GM12864 (cell line): ENCODE results near the gene MYO18A.

Experiments
- DNase-seq: peaks from one replicate; pipeline ENCODE4 v3.0.0-alpha.2; 2011; ENCODE audit warnings: low read depth
- H3K4me3 ChIP-seq: 2 replicates; pipeline ENCODE4 v1.5.1; 2011; ENCODE audit warnings: mild to moderate bottlenecking, low read depth, low read length, control low read depth
- CTCF ChIP-seq: IDR thresholded peaks from 2 replicates; pipeline ENCODE4 v1.5.1; 2011; ENCODE audit warnings: low read depth, mild to moderate bottlenecking, moderate library complexity, low read length, control low read depth, inconsistent platforms; ENCODE audit errors: missing control alignments

MYO18A gene

DNA sequence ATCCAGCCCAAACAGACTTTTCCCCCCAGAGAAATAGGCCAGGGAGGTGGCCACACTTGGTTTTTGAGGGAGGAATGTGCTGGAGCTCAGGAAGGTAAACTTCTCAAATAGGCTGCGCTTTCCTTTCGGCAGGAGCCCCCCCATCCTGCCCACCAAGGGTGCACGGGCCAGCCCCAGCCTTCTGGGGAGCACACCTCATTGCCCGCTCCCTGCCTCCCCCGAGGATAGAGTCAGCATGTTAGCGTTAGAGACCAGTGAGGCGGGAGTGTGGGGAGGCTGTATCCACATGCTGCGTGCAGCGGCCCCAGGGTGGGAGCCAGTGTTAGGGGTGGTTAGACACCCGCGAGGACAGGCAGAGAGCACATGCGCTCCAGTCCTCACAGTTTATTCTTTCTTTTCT lies 95.0 kb downstream of the MYO18A start:
- no peak for DNase-seq
- TF ChIP-seq CTCF: no peak
- H3K4me3 ChIP-seq: no peak overlapping the region

- no peak for TF ChIP-seq CTCF
- H3K4me3 ChIP-seq: no peak overlapping the region
- DNase-seq: no peak
Observed at GRCh38 chr17:29084541-29085146, 95.6 kb downstream of the MYO18A start.

DNA sequence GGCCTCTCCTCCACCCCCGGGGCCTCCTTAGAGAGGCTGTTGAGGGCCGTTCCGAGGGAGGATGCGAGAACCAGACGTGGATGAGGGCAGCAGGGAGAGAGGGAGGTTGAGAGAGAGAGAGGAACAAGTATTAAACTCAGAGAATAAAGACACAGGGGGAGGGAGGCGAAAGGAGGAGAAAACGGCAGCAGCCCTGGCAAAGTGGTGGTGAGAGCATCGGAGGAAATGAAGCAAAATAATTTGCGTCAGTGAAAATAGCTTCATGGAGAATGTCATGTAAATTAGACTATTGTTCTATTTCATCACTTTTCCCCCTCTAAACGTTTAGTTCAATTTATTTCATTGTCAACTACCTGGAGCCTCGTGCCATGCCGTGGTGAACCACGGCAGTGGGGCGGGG lies 99.2 kb downstream of the MYO18A start:
- DNase-seq: no peak
- H3K4me3 ChIP-seq: no peak overlapping the region
- TF ChIP-seq CTCF: no peak

DNA sequence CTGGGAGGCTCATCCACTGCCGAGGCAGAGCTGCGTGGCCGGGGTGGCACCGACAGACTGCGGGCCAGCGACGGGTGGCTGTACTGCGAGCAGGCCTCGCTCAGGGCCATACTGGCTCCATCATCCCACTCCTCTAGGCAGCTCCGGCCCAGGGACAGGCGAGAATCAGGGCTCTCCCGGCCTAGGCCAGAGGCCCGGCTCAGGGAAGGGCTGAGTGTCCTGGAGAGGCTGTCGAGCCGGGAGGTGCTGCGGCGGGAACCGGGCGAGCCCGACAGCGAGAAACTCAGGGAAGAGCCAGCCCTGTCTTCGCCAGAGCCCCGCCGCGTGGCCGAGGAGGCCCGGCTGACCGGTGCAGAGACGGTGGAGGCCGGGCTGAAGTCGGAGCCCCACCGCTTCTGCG lies 99.9 kb downstream of the MYO18A start:
- TF ChIP-seq CTCF: no peak
- no peak for DNase-seq

DNA sequence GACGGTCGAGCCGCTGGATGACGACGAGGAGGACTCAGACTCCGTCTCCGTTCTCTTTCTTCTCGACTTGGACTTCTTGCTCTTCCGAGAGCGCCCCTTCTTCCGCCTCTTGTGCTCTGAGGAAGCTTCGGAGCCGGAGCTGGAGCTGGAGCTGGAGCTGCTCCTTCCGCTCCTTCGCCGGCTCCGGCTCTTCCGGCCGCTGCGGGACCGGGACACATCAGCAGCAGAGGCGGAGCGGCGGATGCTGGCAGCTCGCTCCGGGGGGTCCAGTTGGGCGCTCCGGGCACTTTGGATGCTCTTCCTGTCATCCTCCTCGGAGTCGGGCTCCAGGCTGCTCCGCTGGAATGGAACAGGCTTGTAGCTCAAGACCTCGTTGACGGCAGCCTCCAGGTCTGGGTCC lies 100.3 kb downstream of the MYO18A start:
- no peak for DNase-seq
- no peak overlapping the region for H3K4me3 ChIP-seq
- TF ChIP-seq CTCF: no peak

More for the DNA sequence above, 99.9 kb downstream of the MYO18A start:
- no peak overlapping the region for H3K4me3 ChIP-seq

- H3K4me3 ChIP-seq: no peak overlapping the region
- TF ChIP-seq CTCF: no peak
- no peak for DNase-seq
Observed at GRCh38 chr17:29079433-29079832, 100.8 kb downstream of the MYO18A start.

GRCh38 chr17:29078183-29079045 lies 101.8 kb downstream of the MYO18A start:
- DNase-seq: no peak
- TF ChIP-seq CTCF: no peak

More at GRCh38 chr17:29078183-29079045, 101.8 kb downstream of the MYO18A start:
- no peak overlapping the region for H3K4me3 ChIP-seq
